Caco-2 (cell line): ENCODE data around the gene AKAP8L. TPM values are rescaled to one million over a fixed set of nuclear protein-coding genes. Genes with fewer than 3 reads are reported as not detected.

Experiments used
- BruUV-seq: library from RNA; stranded (reverse); fragments of 400-500 nt; replicated peaks from 2 replicates; lab custom pipeline; 2021; lab: Mats Ljungman, UMichigan
- CTCF ChIA-PET: fragments of 300-600 bp; sonication (Branson Sonifier 250); formaldehyde crosslinking; loops from one replicate; lab custom pipeline; 2022; ENCODE audit warnings: antibody characterized with exemption; lab: Charles Lee
- POLR2A ChIA-PET: fragments of 300-600 bp; sonication (Branson Sonifier 250); formaldehyde crosslinking; loops from one replicate; lab custom pipeline; 2022; ENCODE audit warnings: antibody characterized with exemption; lab: Charles Lee
- DNase-seq, 2 experiments: peaks; one replicate each; pipeline versions ENCODE4 v3.0.0 to v3.0.0-alpha.2; 2020 to 2022
- H3K27me3 ChIP-seq: replicated peaks from 2 replicates; pipeline ENCODE4 v1.6.0; 2011; ENCODE audit warnings: low read length; ENCODE audit not compliant: control insufficient read depth, insufficient read depth
- H3K36me3 ChIP-seq: 2 replicates; pipeline ENCODE4 v1.5.1; 2011; ENCODE audit warnings: low read length; ENCODE audit not compliant: control insufficient read depth, insufficient read depth
- H3K4me1 ChIP-seq: fragments of 250-450 bp; sonication (Bioruptor Pico); 2 replicates; pipeline ENCODE4 v1.5.1; 2020; ENCODE audit warnings: mild to moderate bottlenecking
- H3K4me3 ChIP-seq: 2 replicates; pipeline ENCODE4 v1.5.1; 2011; ENCODE audit warnings: low read depth, mild to moderate bottlenecking, control low read depth, low read length
- H3K9me3 ChIP-seq: fragments of 250-450 bp; sonication (Bioruptor Pico); 2 replicates; pipeline ENCODE4 v1.5.1; 2020; ENCODE audit warnings: mild to moderate bottlenecking, moderate library complexity
- H3K27ac Mint-ChIP-seq: one replicate; pipeline ENCODE4 v1.8.0; 2022; ENCODE audit warnings: mixed read lengths; ENCODE audit not compliant: unreplicated experiment
- H3K27me3 Mint-ChIP-seq: one replicate; pipeline ENCODE4 v1.8.0; 2022; ENCODE audit warnings: mixed read lengths; ENCODE audit not compliant: insufficient read depth, unreplicated experiment
- H3K36me3 Mint-ChIP-seq: one replicate; pipeline ENCODE4 v1.8.0; 2022; ENCODE audit warnings: mild to moderate bottlenecking, mixed read lengths; ENCODE audit not compliant: insufficient read depth, unreplicated experiment
- H3K4me1 Mint-ChIP-seq: one replicate; pipeline ENCODE4 v1.8.0; 2022; ENCODE audit warnings: low read depth, mixed read lengths; ENCODE audit not compliant: unreplicated experiment
- H3K4me3 Mint-ChIP-seq: one replicate; pipeline ENCODE4 v1.8.0; 2022; ENCODE audit warnings: mild to moderate bottlenecking, moderate library complexity, mixed read lengths; ENCODE audit not compliant: unreplicated experiment
- H3K9me3 Mint-ChIP-seq: one replicate; pipeline ENCODE4 v1.8.0; 2022; ENCODE audit warnings: mixed read lengths; ENCODE audit not compliant: unreplicated experiment
- CTCF ChIP-seq, 2 experiments: fragments of 200-600 bp in 1 of 2; IDR thresholded peaks; 1 replicate in 1 of 2; 2 replicates in 1 of 2; pipeline versions ENCODE4 v1.5.1 to v1.8.0; 2011 to 2022; ENCODE audit warnings: antibody characterized with exemption in 1 of 2, control low read depth in 1 of 2, inconsistent platforms in 1 of 2, low read depth in 1 of 2, low read length in 1 of 2, mild to moderate bottlenecking in 1 of 2, moderate library complexity in 1 of 2; ENCODE audit not compliant: insufficient read depth in 1 of 2, severe bottlenecking in 1 of 2, unreplicated experiment in 1 of 2
- intact Hi-C: fragments of 100-400 bp; cut with micrococcal nuclease; formaldehyde crosslinking; loops from one replicate; pipeline ENCODE4 v1.10.0; 2022; ENCODE audit not compliant: unreplicated experiment
- total RNA-seq: library from RNA; stranded (reverse); gene quantifications from 2 replicates; pipeline ENCODE4 v1.2.3, GENCODE V29; 2022

Gene AKAP8L
- total RNA-seq, 1 experiment from 2014 or later, result 112 TPM

- Histone ChIP-seq H3K27me3 (no peaks in the 10 kb centered on the region), H3K9me3 (no peaks in the 10 kb centered on the region), H3K4me1 (peaks cover 7% of the 10 kb centered on the region), H3K4me3 (no peak overlapping the region), H3K36me3 (no peaks in the 10 kb centered on the region; the same call in 1 of the 2 replicates)
- CTCF ChIA-PET, result no interaction called here
- H3K4me1 Mint-ChIP-seq, result peaks cover 22% of the 10 kb centered on the region
- no peaks in the 10 kb centered on the region for H3K27me3 Mint-ChIP-seq
- H3K4me3 Mint-ChIP-seq, result peak overlapping the region; percentile 55
- TF ChIP-seq CTCF (IDR thresholded peaks at IDR 0.05; ENCODE audit: insufficient read depth in 1 of 2, low read depth in 1 of 2, low read length in 1 of 2, severe bottlenecking in 1 of 2, unreplicated experiment in 1 of 2), result no peak
- no TSS peak for BruUV-seq
- intact Hi-C loops, result loop anchor here (5.0 kb wide), 1 partner anchor 127 kb away; no protein-coding TSS in a partner anchor
- H3K9me3 Mint-ChIP-seq, result no peaks in the 10 kb centered on the region
- H3K36me3 Mint-ChIP-seq, result peaks cover 28% of the 10 kb centered on the region
- no peak overlapping the region for H3K27ac Mint-ChIP-seq
- no peak for DNase-seq
- POLR2A ChIA-PET, result no interaction called here
Measured at GRCh38 chr19:15430526-15431120, 11.8 kb upstream of the AKAP8L start.

- POLR2A ChIA-PET, result no interaction called here
- no peaks in the 10 kb centered on the region for H3K27me3 Mint-ChIP-seq
- H3K27ac Mint-ChIP-seq, result no peak overlapping the region
- CTCF ChIA-PET, result no interaction called here
- H3K4me3 Mint-ChIP-seq, result peak overlapping the region; percentile 55
- intact Hi-C loops, result loop anchor here (5.0 kb wide), 1 partner anchor 127 kb away; no protein-coding TSS in a partner anchor
- Histone ChIP-seq H3K9me3 (no peaks in the 10 kb centered on the region), H3K27me3 (no peaks in the 10 kb centered on the region), H3K4me3 (no peak overlapping the region), H3K36me3 (no peaks in the 10 kb centered on the region; the same call in 1 of the 2 replicates), H3K4me1 (peaks cover 7% of the 10 kb centered on the region)
- peaks cover 28% of the 10 kb centered on the region for H3K36me3 Mint-ChIP-seq
- no peak for TF ChIP-seq CTCF (IDR thresholded peaks at IDR 0.05; ENCODE audit: insufficient read depth in 1 of 2, low read depth in 1 of 2, low read length in 1 of 2, severe bottlenecking in 1 of 2, unreplicated experiment in 1 of 2)
- H3K4me1 Mint-ChIP-seq, result peaks cover 22% of the 10 kb centered on the region
- no TSS peak for BruUV-seq
- no peaks in the 10 kb centered on the region for H3K9me3 Mint-ChIP-seq
- DNase-seq, result no peak
Measured at GRCh38 chr19:15429825-15430467, 11.2 kb upstream of the AKAP8L start.

GRCh38 chr19:15428956-15429824, 10.4 kb upstream of the AKAP8L start:
- CTCF ChIA-PET, result no interaction called here

More at GRCh38 chr19:15428956-15429824, 10.4 kb upstream of the AKAP8L start:
- H3K27ac Mint-ChIP-seq, result no peak overlapping the region
- no peaks in the 10 kb centered on the region for H3K9me3 ChIP-seq
- no peaks in the 10 kb centered on the region for H3K9me3 Mint-ChIP-seq
- H3K4me1 Mint-ChIP-seq, result peaks cover 22% of the 10 kb centered on the region
- no TSS peak for BruUV-seq
- intact Hi-C loops, result no loop called here
- POLR2A ChIA-PET, result no interaction called here
- H3K36me3 ChIP-seq, result no peaks in the 10 kb centered on the region; the same call in 1 of the 2 replicates
- no peak overlapping the region for H3K4me3 Mint-ChIP-seq
- DNase-seq, result no peak
- H3K4me3 ChIP-seq, result no peak overlapping the region
- no peaks in the 10 kb centered on the region for H3K27me3 ChIP-seq
- no peak for TF ChIP-seq CTCF (IDR thresholded peaks at IDR 0.05; ENCODE audit: insufficient read depth in 1 of 2, low read depth in 1 of 2, low read length in 1 of 2, severe bottlenecking in 1 of 2, unreplicated experiment in 1 of 2)
- H3K36me3 Mint-ChIP-seq, result peaks cover 31% of the 10 kb centered on the region
- no peaks in the 10 kb centered on the region for H3K27me3 Mint-ChIP-seq
- H3K4me1 ChIP-seq, result peaks cover 7% of the 10 kb centered on the region
